GM12864 (cell line): ENCODE results near the gene ZNF581.

Experiments used
- DNase-seq: peaks from one replicate; pipeline ENCODE4 v3.0.0-alpha.2; 2011; ENCODE audit warnings: low read depth
- H3K4me3 ChIP-seq: 2 replicates; pipeline ENCODE4 v1.5.1; 2011; ENCODE audit warnings: mild to moderate bottlenecking, low read depth, low read length, control low read depth
- CTCF ChIP-seq: IDR thresholded peaks from 2 replicates; pipeline ENCODE4 v1.5.1; 2011; ENCODE audit warnings: low read depth, mild to moderate bottlenecking, moderate library complexity, low read length, control low read depth, inconsistent platforms; ENCODE audit errors: missing control alignments

ZNF581 gene

GRCh38 chr19:55649268-55650125, 6.0 kb downstream of the ZNF581 start:
- TF ChIP-seq CTCF: no peak
- H3K4me3 ChIP-seq: peak overlapping the region; percentile 64
- DNase-seq: no peak

- TF ChIP-seq CTCF: no peak
- no peak for DNase-seq
- no peak overlapping the region for H3K4me3 ChIP-seq
Measured at GRCh38 chr19:55650126-55650557, 6.7 kb downstream of the ZNF581 start.

- H3K4me3 ChIP-seq: no peak overlapping the region
- no peak for TF ChIP-seq CTCF
- DNase-seq: no peak
Measured at GRCh38 chr19:55650602-55651230, 7.3 kb downstream of the ZNF581 start.

- H3K4me3 ChIP-seq: no peak overlapping the region
- no peak for TF ChIP-seq CTCF
- DNase-seq: no peak
Measured at GRCh38 chr19:55651236-55651635, 7.8 kb downstream of the ZNF581 start.

GRCh38 chr19:55652311-55653128, 9.1 kb downstream of the ZNF581 start:
- no peak overlapping the region; the same call in 1 of the 2 replicates for H3K4me3 ChIP-seq
- no peak for TF ChIP-seq CTCF
- no peak for DNase-seq

- TF ChIP-seq CTCF: peak; percentile 100
- peak overlapping the region; percentile 95 for H3K4me3 ChIP-seq
- peak; percentile 97 for DNase-seq
Measured at GRCh38 chr19:55653651-55654322, 10.3 kb downstream of the ZNF581 start.
